Activated CD4-positive, alpha-beta memory T cell treated with anti-CD3 and anti-CD28 coated beads for 36 hours (primary cell): Measurements from ENCODE around the gene APCDD1. TPM values are rescaled to one million over a fixed set of nuclear protein-coding genes. Genes with fewer than 3 reads are reported as not detected.

Experiments used
- CTCF ChIA-PET: fragments of 350-600 bp; sonication (Branson Sonifier 250); formaldehyde crosslinking; loops from one replicate; lab custom pipeline; 2021; ENCODE audit warnings: antibody characterized with exemption, inconsistent platforms; lab: Charles Lee
- POLR2A ChIA-PET: fragments of 350-600 bp; sonication (Branson Sonifier 250); formaldehyde crosslinking; loops from one replicate; lab custom pipeline; 2021; ENCODE audit warnings: antibody characterized with exemption; lab: Charles Lee
- DNase-seq: peaks from one replicate; pipeline ENCODE4 v3.0.0-alpha.2; 2020
- H3K27ac Mint-ChIP-seq: one replicate; pipeline ENCODE4 v1.8.0; 2021; ENCODE audit warnings: mixed read lengths
- H3K27me3 Mint-ChIP-seq: one replicate; pipeline ENCODE4 v1.8.0; 2021; ENCODE audit warnings: mixed read lengths
- H3K36me3 Mint-ChIP-seq: one replicate; pipeline ENCODE4 v1.8.0; 2021; ENCODE audit warnings: mixed read lengths
- H3K4me1 Mint-ChIP-seq: one replicate; pipeline ENCODE4 v1.8.0; 2021; ENCODE audit warnings: low read depth, mixed read lengths
- H3K4me3 Mint-ChIP-seq: one replicate; pipeline ENCODE4 v1.8.0; 2021; ENCODE audit warnings: mild to moderate bottlenecking, mixed read lengths
- H3K9me3 Mint-ChIP-seq: one replicate; pipeline ENCODE4 v1.8.0; 2021; ENCODE audit warnings: mixed read lengths
- intact Hi-C: fragments of 100-400 bp; cut with micrococcal nuclease; formaldehyde crosslinking; loops from one replicate; pipeline ENCODE4 v1.15.1; 2023
- total RNA-seq, 2 experiments: library from RNA; stranded (reverse); gene quantifications; one replicate each; pipeline ENCODE4 v1.2.3, GENCODE V29; 2021

APCDD1 gene
- total RNA-seq, result not detected

DNA sequence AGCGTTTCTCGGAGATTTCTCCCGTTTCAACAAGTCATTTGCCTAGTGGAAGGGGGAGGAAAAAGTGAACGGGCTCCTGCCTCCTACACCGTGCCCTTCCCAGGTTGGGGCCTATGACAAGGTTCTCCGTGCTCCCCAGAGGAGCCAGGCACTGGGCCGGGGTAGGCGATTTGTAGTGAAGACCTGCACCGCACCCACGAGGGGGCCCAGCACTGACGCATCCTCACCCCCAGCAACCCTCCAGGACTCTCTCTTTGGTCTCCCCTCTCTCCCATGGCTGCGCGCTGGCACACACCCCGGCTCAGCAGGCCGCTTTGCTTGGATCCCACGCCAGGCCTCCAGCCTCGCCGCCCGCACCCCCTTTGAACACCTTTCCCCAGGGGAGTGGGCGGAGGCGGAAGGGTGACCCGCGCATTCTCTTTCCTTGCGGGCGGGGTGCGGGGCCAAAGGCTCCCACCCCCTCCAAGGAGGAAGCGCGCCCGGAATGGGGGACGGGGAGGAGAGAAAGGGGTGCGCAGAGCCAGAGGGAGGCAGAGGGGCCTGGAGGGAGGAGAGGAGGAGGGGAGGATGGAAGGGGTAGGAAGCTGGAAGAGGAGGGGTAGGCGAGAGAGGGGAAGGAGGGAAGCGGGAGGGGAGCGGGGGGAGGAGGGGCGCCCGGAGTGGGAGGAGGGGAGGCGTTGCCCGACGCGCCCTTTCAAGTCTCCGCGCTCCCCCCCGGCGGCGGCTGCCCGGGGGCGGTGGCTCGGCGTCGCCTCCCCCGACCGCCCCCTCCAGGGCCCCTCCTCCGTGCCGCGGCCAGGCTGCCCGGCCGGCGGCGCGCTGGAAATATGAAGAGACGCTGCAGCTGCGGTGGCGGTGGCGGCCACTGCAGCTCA is at the start of gene APCDD1:
Gene APCDD1, plus strand, starts transcription at position 830 of the 875 bp plus-strand sequence. CDS start 347 bp downstream, outside the sequence.
- H3K36me3 Mint-ChIP-seq, result no peaks in the 10 kb centered on the region
- DNase-seq, result no peak
- peaks cover 2% of the 10 kb centered on the region for H3K4me1 Mint-ChIP-seq
- H3K4me3 Mint-ChIP-seq, result no peak within 1 kb of the TSS
- H3K9me3 Mint-ChIP-seq, result no peaks in the 10 kb centered on the region
- ChIA-PET CTCF (no interaction called here), POLR2A (no interaction called here)
- H3K27ac Mint-ChIP-seq, result no peak within 1 kb of the TSS
- intact Hi-C loops, result no loop called here
- H3K27me3 Mint-ChIP-seq, result peaks cover 70% of the 10 kb centered on the region

- Mint-ChIP-seq H3K36me3 (no peaks in the 10 kb centered on the region), H3K27ac (no peak overlapping the region), H3K27me3 (peaks cover 6% of the 10 kb centered on the region), H3K4me3 (no peak overlapping the region), H3K9me3 (no peaks in the 10 kb centered on the region), H3K4me1 (no peaks in the 10 kb centered on the region)
- intact Hi-C loops, result no loop called here
- ChIA-PET CTCF (no interaction called here), POLR2A (no interaction called here)
- no peak for DNase-seq
These were observed 49.4 kb upstream of the APCDD1 start for GRCh38 chr18:10405014-10405493.

- intact Hi-C loops, result no loop called here
- H3K4me3 Mint-ChIP-seq, result no peak overlapping the region
- H3K27ac Mint-ChIP-seq, result no peak overlapping the region
- H3K4me1 Mint-ChIP-seq, result no peaks in the 10 kb centered on the region
- POLR2A ChIA-PET, result no interaction called here
- H3K9me3 Mint-ChIP-seq, result no peaks in the 10 kb centered on the region
- no peak for DNase-seq
- H3K27me3 Mint-ChIP-seq, result peaks cover 5% of the 10 kb centered on the region
- CTCF ChIA-PET, result no interaction called here
- no peaks in the 10 kb centered on the region for H3K36me3 Mint-ChIP-seq
These were observed 48.4 kb upstream of the APCDD1 start for GRCh38 chr18:10405816-10406663.

GRCh38 chr18:10408131-10408530 is 46.3 kb upstream of the APCDD1 start:
- no peaks in the 10 kb centered on the region for H3K36me3 Mint-ChIP-seq
- no peak overlapping the region for H3K4me3 Mint-ChIP-seq
- no peaks in the 10 kb centered on the region for H3K9me3 Mint-ChIP-seq
- H3K27me3 Mint-ChIP-seq, result peaks cover 7% of the 10 kb centered on the region
- no peaks in the 10 kb centered on the region for H3K4me1 Mint-ChIP-seq
- ChIA-PET CTCF (no interaction called here), POLR2A (no interaction called here)
- DNase-seq, result no peak
- no peak overlapping the region for H3K27ac Mint-ChIP-seq
- intact Hi-C loops, result no loop called here

DNA sequence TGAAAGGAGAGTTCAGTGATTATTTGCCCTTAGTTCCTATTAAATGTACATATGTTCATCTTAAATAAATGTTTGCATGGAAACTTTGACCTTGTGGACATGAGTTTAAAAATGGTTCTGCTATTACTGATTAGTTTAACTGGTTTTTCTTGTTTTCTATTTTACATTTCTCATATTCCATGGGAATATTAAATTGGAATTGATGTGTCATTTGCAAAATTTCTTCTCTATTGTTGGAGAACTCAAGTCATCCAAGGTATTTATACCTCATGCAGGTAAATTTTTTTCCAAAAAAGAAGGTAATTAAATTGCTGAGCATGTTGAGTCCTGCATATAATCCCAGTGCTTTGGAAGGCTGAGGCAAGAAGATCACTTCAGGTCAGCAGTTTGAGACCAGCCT is 45.4 kb upstream of the APCDD1 start:
- Mint-ChIP-seq H3K36me3 (no peaks in the 10 kb centered on the region), H3K4me1 (no peaks in the 10 kb centered on the region), H3K9me3 (no peaks in the 10 kb centered on the region), H3K4me3 (no peak overlapping the region), H3K27ac (no peak overlapping the region), H3K27me3 (peaks cover 7% of the 10 kb centered on the region)
- ChIA-PET POLR2A (interaction anchor here (0.7 kb wide), 1 partner anchor 69 kb away, joined by 5 read pairs; no protein-coding TSS in a partner anchor), CTCF (no interaction called here)
- intact Hi-C loops, result no loop called here
- no peak for DNase-seq

DNA sequence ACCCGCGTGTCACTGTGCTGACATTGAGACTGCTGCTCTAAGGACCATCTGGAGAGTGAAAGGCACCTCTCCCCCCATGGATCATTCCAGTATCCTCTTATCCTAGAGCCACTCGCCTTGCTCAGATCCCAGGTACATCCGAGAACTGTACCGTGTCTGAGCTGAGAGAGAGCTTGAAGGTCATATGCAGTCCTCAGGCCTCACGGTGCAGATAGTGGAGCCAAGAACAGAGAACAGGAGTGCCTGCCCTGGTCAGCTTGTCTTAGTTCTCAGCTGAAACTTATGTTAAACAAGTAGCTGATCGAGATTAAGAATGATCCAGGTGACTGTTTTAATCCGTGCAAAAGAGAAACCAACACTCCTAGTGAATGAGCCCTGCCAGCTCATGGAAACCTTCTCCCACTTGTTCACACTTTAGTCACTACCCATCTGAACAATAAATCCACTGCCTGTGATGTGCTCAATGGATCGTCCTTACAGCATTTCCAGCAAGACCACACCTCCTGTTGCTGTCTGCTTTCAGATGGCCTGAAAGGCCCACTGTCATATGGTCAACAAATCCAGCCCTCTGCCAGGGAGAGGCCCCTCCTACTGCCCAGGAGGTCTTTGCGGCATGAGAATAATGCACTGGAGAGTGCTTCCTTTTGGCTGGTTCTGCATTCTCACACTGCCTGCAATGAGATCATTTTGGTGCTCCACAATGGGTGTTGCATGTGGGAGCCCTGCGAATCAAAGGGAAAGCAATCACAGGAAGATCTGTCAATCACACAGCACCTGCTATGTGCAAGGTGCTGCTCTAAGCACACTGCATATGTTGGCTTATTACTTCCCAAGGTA is 43.7 kb upstream of the APCDD1 start:
- POLR2A ChIA-PET, result no interaction called here

GRCh38 chr18:10412933-10413332 is 41.5 kb upstream of the APCDD1 start:
- H3K4me3 Mint-ChIP-seq, result no peak overlapping the region
- H3K36me3 Mint-ChIP-seq, result no peaks in the 10 kb centered on the region
- ChIA-PET POLR2A (no interaction called here), CTCF (no interaction called here)
- H3K4me1 Mint-ChIP-seq, result no peaks in the 10 kb centered on the region
- H3K9me3 Mint-ChIP-seq, result no peaks in the 10 kb centered on the region
- intact Hi-C loops, result no loop called here
- no peak overlapping the region for H3K27ac Mint-ChIP-seq
- DNase-seq, result no peak
- H3K27me3 Mint-ChIP-seq, result peaks cover 8% of the 10 kb centered on the region

More for the DNA sequence above, 43.7 kb upstream of the APCDD1 start:
- Mint-ChIP-seq H3K27me3 (peaks cover 8% of the 10 kb centered on the region), H3K27ac (no peak overlapping the region), H3K4me1 (no peaks in the 10 kb centered on the region), H3K36me3 (no peaks in the 10 kb centered on the region), H3K4me3 (no peak overlapping the region), H3K9me3 (no peaks in the 10 kb centered on the region)
- no peak for DNase-seq
- CTCF ChIA-PET, result no interaction called here
- intact Hi-C loops, result no loop called here

GRCh38 chr18:10413722-10414121 is 40.7 kb upstream of the APCDD1 start:
- ChIA-PET CTCF (no interaction called here), POLR2A (no interaction called here)
- DNase-seq, result no peak
- intact Hi-C loops, result no loop called here
- H3K9me3 Mint-ChIP-seq, result no peaks in the 10 kb centered on the region
- no peaks in the 10 kb centered on the region for H3K36me3 Mint-ChIP-seq
- no peak overlapping the region for H3K27ac Mint-ChIP-seq
- H3K27me3 Mint-ChIP-seq, result peaks cover 7% of the 10 kb centered on the region
- no peak overlapping the region for H3K4me3 Mint-ChIP-seq
- H3K4me1 Mint-ChIP-seq, result no peaks in the 10 kb centered on the region

GRCh38 chr18:10414293-10414842 is 40.1 kb upstream of the APCDD1 start:
- Mint-ChIP-seq H3K4me3 (no peak overlapping the region), H3K9me3 (no peaks in the 10 kb centered on the region), H3K4me1 (no peaks in the 10 kb centered on the region), H3K36me3 (no peaks in the 10 kb centered on the region), H3K27ac (no peak overlapping the region), H3K27me3 (peaks cover 7% of the 10 kb centered on the region)
- ChIA-PET CTCF (interaction anchor here (0.5 kb wide), 1 partner anchor 24 kb away, joined by 3 read pairs; no protein-coding TSS in a partner anchor), POLR2A (no interaction called here)
- intact Hi-C loops, result no loop called here
- DNase-seq, result no peak

GRCh38 chr18:10416065-10416464 is 38.4 kb upstream of the APCDD1 start:
- Mint-ChIP-seq H3K27me3 (peaks cover 4% of the 10 kb centered on the region), H3K9me3 (peaks cover 7% of the 10 kb centered on the region), H3K4me3 (no peak overlapping the region), H3K27ac (no peak overlapping the region), H3K36me3 (no peaks in the 10 kb centered on the region), H3K4me1 (no peaks in the 10 kb centered on the region)
- POLR2A ChIA-PET, result no interaction called here
- DNase-seq, result no peak
- CTCF ChIA-PET, result no interaction called here
- intact Hi-C loops, result no loop called here

DNA sequence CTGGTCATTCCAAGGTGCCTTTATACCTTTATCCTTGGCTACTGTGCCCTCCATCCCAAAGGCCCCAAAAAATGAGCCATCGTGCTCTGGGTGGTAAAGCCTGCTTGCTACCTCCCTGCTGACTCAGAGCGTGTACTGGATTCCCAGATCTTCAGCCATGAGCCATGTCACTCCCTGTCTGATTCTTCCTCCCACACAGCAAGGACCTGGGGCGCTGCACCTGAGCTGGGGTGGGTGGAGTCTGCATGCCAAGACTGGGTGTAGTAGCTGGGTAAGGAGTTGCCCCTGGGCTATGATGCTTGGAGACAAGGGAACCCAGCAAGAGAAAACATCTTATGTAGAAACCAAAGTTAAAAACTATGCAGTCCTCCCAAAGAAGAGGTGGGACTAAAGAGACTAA is 37.2 kb upstream of the APCDD1 start:
- CTCF ChIA-PET, result no interaction called here
- H3K4me1 Mint-ChIP-seq, result no peaks in the 10 kb centered on the region
- H3K27ac Mint-ChIP-seq, result no peak overlapping the region
- DNase-seq, result no peak
- no peak overlapping the region for H3K4me3 Mint-ChIP-seq
- H3K27me3 Mint-ChIP-seq, result peaks cover 1% of the 10 kb centered on the region
- POLR2A ChIA-PET, result no interaction called here
- intact Hi-C loops, result no loop called here
- peaks cover 8% of the 10 kb centered on the region for H3K9me3 Mint-ChIP-seq
- H3K36me3 Mint-ChIP-seq, result no peaks in the 10 kb centered on the region
